Measurements from ENCODE around the gene DLK1. TPM values are rescaled to one million over a fixed set of nuclear protein-coding genes. Genes with fewer than 3 reads are reported as not detected.
A peak's percentile ranks its signal among the peaks of the same experiment; 100 is the strongest.

DLK1 gene
- polyA plus RNA-seq, 2 of the 4 experiments (the other 2 are of a cell fraction) = 0.06 TPM; not detected in 1

GRCh38 chr14:100688051-100688450 lies 38.6 kb upstream of the DLK1 start:
- WGBS (ENCODE audit: missing lambda C conversion rate) = 74% methylated on average over 10 of the region's 10 CpGs
- FAIRE-seq (no peak), ATAC-seq (no peak), DNase-seq (ENCODE audit: low read depth in 1 of 2, low spot score in 1 of 2) (no peak)
- no peak for TF ChIP-seq CHD4 (IDR thresholded peaks at IDR 0.05; ENCODE audit: borderline replicate concordance)
- TF ChIP-seq GATA3 (IDR thresholded peaks at IDR 0.05; ENCODE audit: borderline replicate concordance) = no peak
- TF ChIP-seq HOXB5 (CRISPR knock-in tag; IDR thresholded peaks at IDR 0.05) = no peak
- no peak for TF ChIP-seq BCL3 (IDR thresholded peaks at IDR 0.05)
- no peak for TF ChIP-seq HMGXB4 (CRISPR knock-in tag; IDR thresholded peaks at IDR 0.05; ENCODE audit: borderline replicate concordance)
- TF ChIP-seq NFE2L2 (conservative IDR thresholded peaks at IDR 0.05; ENCODE audit: low read length) = no peak
- TF ChIP-seq ZSCAN20 (CRISPR knock-in tag; IDR thresholded peaks at IDR 0.05) = no peak
- Histone ChIP-seq H3K9me3 (no peaks in the 10 kb centered on the region), H3K4me3 (no peak overlapping the region), H3K4me1 (peaks cover 27% of the 10 kb centered on the region), H3K4me2 (no peak overlapping the region; the same call in 2 of the 3 replicates), H3K27ac (peak overlapping the region; percentile 62 to 96; a peak in 4 of 6 replicates)
- ChIA-PET POLR2A (interaction anchor here (0.5 kb wide), 1 partner anchor 106 kb away, joined by 4 read pairs; no protein-coding TSS in a partner anchor), CTCF (interaction anchor here (0.7 to 1.4 kb wide), 2 partner anchors 271 to 976 kb away, joined by 5 read pairs; no protein-coding TSS in a partner anchor)

- ATAC-seq (peak; percentile 42 to 54; a peak in 4 of 6 replicates), DNase-seq (ENCODE audit: low read depth in 1 of 2, low spot score in 1 of 2) (peak in 1 of 2 experiments; percentile 40), FAIRE-seq (peak; percentile 72)
- no peak overlapping the region for H3K4me3 ChIP-seq
- peak overlapping the region; percentile 62 to 96 for H3K27ac ChIP-seq
- no peaks in the 10 kb centered on the region for H3K9me3 ChIP-seq
- ChIA-PET POLR2A (interaction anchor here (0.6 kb wide), 1 partner anchor 1628 kb away, joined by 3 read pairs; no protein-coding TSS in a partner anchor), CTCF (interaction anchor here (1.4 kb wide), 1 partner anchor 272 kb away, joined by 5 read pairs; no protein-coding TSS in a partner anchor)
- 36% methylated on average over 20 of the region's 26 CpGs for WGBS (ENCODE audit: missing lambda C conversion rate)
- H3K4me2 ChIP-seq = peak overlapping the region; percentile 87
- peaks cover 35% of the 10 kb centered on the region for H3K4me1 ChIP-seq
- TF ChIP-seq FOSB (CRISPR knock-in tag; IDR thresholded peaks at IDR 0.05) (no peak), KDM1A (IDR thresholded peaks at IDR 0.05; ENCODE audit: low read depth) (no peak), BCL3 (IDR thresholded peaks at IDR 0.05) (no peak), ATOH8 (CRISPR knock-in tag; IDR thresholded peaks at IDR 0.05; ENCODE audit: low read depth) (no peak), KDM5A (IDR thresholded peaks at IDR 0.05) (no peak), HOXB5 (CRISPR knock-in tag; IDR thresholded peaks at IDR 0.05) (no peak), ESRRA (IDR thresholded peaks at IDR 0.05; ENCODE audit: borderline replicate concordance, low read length) (no peak), TP53 (CRISPR knock-in tag; IDR thresholded peaks at IDR 0.05) (no peak), ZSCAN20 (CRISPR knock-in tag; IDR thresholded peaks at IDR 0.05) (no peak), MAFK (IDR thresholded peaks at IDR 0.05; ENCODE audit: partially characterized antibody) (no peak), MAX (IDR thresholded peaks at IDR 0.05) (peak; percentile 61), HMGXB4 (CRISPR knock-in tag; IDR thresholded peaks at IDR 0.05; ENCODE audit: borderline replicate concordance) (no peak), NR3C1 (IDR thresholded peaks at IDR 0.05) (no peak), JUN (IDR thresholded peaks at IDR 0.05) (no peak; a peak in 1 of 5 replicates), HOXB13 (CRISPR knock-in tag; IDR thresholded peaks at IDR 0.05; ENCODE audit: low read depth) (0 out of 2 replicates have a peak, but pooled peaks have one; percentile 23), JUNB (IDR thresholded peaks at IDR 0.05) (0 out of 2 replicates have a peak, but pooled peaks have one; percentile 38), RCOR1 (IDR thresholded peaks at IDR 0.05; ENCODE audit: low read depth, low read length) (no peak), CHD4 (IDR thresholded peaks at IDR 0.05; ENCODE audit: borderline replicate concordance) (no peak), HDAC2 (IDR thresholded peaks at IDR 0.05) (no peak), CEBPB (IDR thresholded peaks at IDR 0.05) (no peak), MAZ (IDR thresholded peaks at IDR 0.05; ENCODE audit: borderline replicate concordance, low read depth, low read length) (no peak), FOSL2 (IDR thresholded peaks at IDR 0.05) (peak; percentile 70), FOSL2 (CRISPR knock-in tag; IDR thresholded peaks at IDR 0.05) (peak; percentile 82), EHF (CRISPR knock-in tag; IDR thresholded peaks at IDR 0.05) (no peak), ZC3H11A (IDR thresholded peaks at IDR 0.05) (no peak), FOXS1 (CRISPR knock-in tag; IDR thresholded peaks at IDR 0.05) (no peak)
Measured at GRCh38 chr14:100688598-100689461, 37.9 kb upstream of the DLK1 start.

All from A549 (cell line).